ENCODE measurements around the gene SLCO4A1. TPM values are rescaled to one million over a fixed set of nuclear protein-coding genes. Genes with fewer than 3 reads are reported as not detected.

The SLCO4A1 gene
- total and polyA plus RNA-seq, 2 donors (not counting 1 experiment from before 2014, with no cell fraction given) = 2.1 to 79.5 TPM

- no peaks in the 10 kb centered on the region for H3K79me2 ChIP-seq (ENCODE audit: control insufficient read depth, insufficient read depth, low read length)
- no peak overlapping the region for H3K4me3 ChIP-seq (ENCODE audit: control extremely low read depth in 1 of 5, extremely low read depth in 1 of 5, insufficient read depth in 1 of 5, low read depth in 2 of 5, low read length in 4 of 5)
- H3K9me3 ChIP-seq (ENCODE audit: control extremely low read depth in 1 of 3, control insufficient read depth in 2 of 3, insufficient read depth in 1 of 3, low read length in 2 of 3) = peaks cover 0 to 11% (median 0%) of the 10 kb centered on the region in 3 donors
- 92% methylated on average over 2 of the region's 16 CpGs for WGBS (ENCODE audit: insufficient coverage)
- Mint-ChIP-seq H3K9me3 (ENCODE audit: insufficient read depth) (no peaks in the 10 kb centered on the region), H3K27me3 (peaks cover 18% of the 10 kb centered on the region), H3K4me1 (peaks cover 2% of the 10 kb centered on the region), H3K27ac (no peak overlapping the region), H3K4me3 (no peak overlapping the region)
- intact Hi-C loops (cut with micrococcal nuclease) = no loop called here
- H3K4me1 ChIP-seq (ENCODE audit: control insufficient read depth in 2 of 2, insufficient read depth in 2 of 2, low read length in 2 of 2) = no peaks in the 10 kb centered on the region
- ChIA-PET CTCF (no interaction called here), POLR2A (no interaction called here)
- H3K27me3 ChIP-seq (replicated peaks in 1 of 4; ENCODE audit: control extremely low read depth in 1 of 4, control insufficient read depth in 3 of 4, insufficient read depth in 4 of 4, low read length in 3 of 4) = peaks cover 0 to 9% (median 2%) of the 10 kb centered on the region in 4 experiments
- DNase-seq (no peak), ATAC-seq (ENCODE audit: low read depth) (no peak)
- H3K36me3 ChIP-seq (replicated peaks in 1 of 2; ENCODE audit: control extremely low read depth in 1 of 2, control insufficient read depth in 1 of 2, extremely low read depth in 1 of 2, insufficient read depth in 2 of 2, low read length in 1 of 2) = no peaks in the 10 kb centered on the region
- no peaks in the 10 kb centered on the region for H4K20me1 ChIP-seq (ENCODE audit: control insufficient read depth, insufficient read depth, low read length, poor library complexity, severe bottlenecking)
- no peak overlapping the region for H3K27ac ChIP-seq (ENCODE audit: low read length in 2 of 2)
- TF ChIP-seq CTCF (IDR thresholded peaks at IDR 0.05) = no peak
- no peak for TF ChIP-seq EZH2 (IDR thresholded peaks at IDR 0.05; ENCODE audit: borderline replicate concordance, insufficient read depth, low read depth, low read length, poor library complexity, severe bottlenecking)
- no peak overlapping the region for H3K9ac ChIP-seq (ENCODE audit: low read length)
- H3K4me2 ChIP-seq (replicated peaks; ENCODE audit: low read depth, low read length, poor library complexity, severe bottlenecking) = no peak overlapping the region
- H2AFZ ChIP-seq (ENCODE audit: insufficient read depth, low read depth, low read length, poor library complexity, severe bottlenecking) = no peak overlapping the region
Measured at GRCh38 chr20:62696434-62696957, 54.2 kb downstream of the SLCO4A1 start.

GRCh38 chr20:62696989-62697388 is 54.7 kb downstream of the SLCO4A1 start:
- WGBS (ENCODE audit: insufficient coverage) = 87% methylated on average over 10 of the region's 10 CpGs
- no peaks in the 10 kb centered on the region for H4K20me1 ChIP-seq (ENCODE audit: control insufficient read depth, insufficient read depth, low read length, poor library complexity, severe bottlenecking)
- no peak overlapping the region for H3K4me3 ChIP-seq (ENCODE audit: control extremely low read depth in 1 of 5, extremely low read depth in 1 of 5, insufficient read depth in 1 of 5, low read depth in 2 of 5, low read length in 4 of 5)
- ChIA-PET POLR2A (no interaction called here), CTCF (no interaction called here)
- no peak for TF ChIP-seq CTCF (IDR thresholded peaks at IDR 0.05)
- no peak for TF ChIP-seq EZH2 (IDR thresholded peaks at IDR 0.05; ENCODE audit: borderline replicate concordance, insufficient read depth, low read depth, low read length, poor library complexity, severe bottlenecking)
- H3K9me3 ChIP-seq (ENCODE audit: control extremely low read depth in 1 of 3, control insufficient read depth in 2 of 3, insufficient read depth in 1 of 3, low read length in 2 of 3) = peaks cover 0 to 11% (median 0%) of the 10 kb centered on the region in 3 donors
- H3K79me2 ChIP-seq (ENCODE audit: control insufficient read depth, insufficient read depth, low read length) = no peaks in the 10 kb centered on the region
- no peaks in the 10 kb centered on the region for H3K9me3 Mint-ChIP-seq (ENCODE audit: insufficient read depth)
- DNase-seq (no peak), ATAC-seq (ENCODE audit: low read depth) (no peak)
- H3K4me1 Mint-ChIP-seq = no peaks in the 10 kb centered on the region
- no peak overlapping the region for H3K4me3 Mint-ChIP-seq
- H3K36me3 ChIP-seq (replicated peaks in 1 of 2; ENCODE audit: control extremely low read depth in 1 of 2, control insufficient read depth in 1 of 2, extremely low read depth in 1 of 2, insufficient read depth in 2 of 2, low read length in 1 of 2) = no peaks in the 10 kb centered on the region
- peaks cover 15% of the 10 kb centered on the region for H3K27me3 Mint-ChIP-seq
- intact Hi-C loops (cut with micrococcal nuclease) = no loop called here
- no peak overlapping the region for H3K9ac ChIP-seq (ENCODE audit: low read length)
- no peaks in the 10 kb centered on the region for H3K4me1 ChIP-seq (ENCODE audit: control insufficient read depth in 2 of 2, insufficient read depth in 2 of 2, low read length in 2 of 2)
- peaks cover 0 to 6% (median 0%) of the 10 kb centered on the region in 4 experiments for H3K27me3 ChIP-seq (replicated peaks in 1 of 4; ENCODE audit: control extremely low read depth in 1 of 4, control insufficient read depth in 3 of 4, insufficient read depth in 4 of 4, low read length in 3 of 4)
- no peak overlapping the region for H3K4me2 ChIP-seq (replicated peaks; ENCODE audit: low read depth, low read length, poor library complexity, severe bottlenecking)
- H2AFZ ChIP-seq (ENCODE audit: insufficient read depth, low read depth, low read length, poor library complexity, severe bottlenecking) = no peak overlapping the region
- no peak overlapping the region for H3K27ac Mint-ChIP-seq
- no peak overlapping the region for H3K27ac ChIP-seq (ENCODE audit: low read length in 2 of 2)

All from B cell (primary cell).